DND-41 (cell line): ENCODE data around the gene TBC1D7.

Source experiments
- ATAC-seq: fragments of 200-7000 bp; cut with Tn5 transposase; 3 replicates; pipeline ENCODE4 v1.9.1; 2021; ENCODE audit warnings: low read depth; ENCODE audit not compliant: insufficient read depth
- DNase-seq: peaks from one replicate; pipeline ENCODE4 v3.0.0-alpha.2; 2020
- H2AFZ ChIP-seq: 2 replicates; pipeline ENCODE4 v1.6.0; 2012; ENCODE audit warnings: low read depth, low read length
- H3K27ac ChIP-seq: 2 replicates; pipeline ENCODE4 v1.5.1; 2012; ENCODE audit warnings: low read length, inconsistent platforms
- H3K27me3 ChIP-seq: fragments of 200-600 bp; sonication (generic); 2 replicates; pipeline ENCODE4 v1.6.0; 2012; ENCODE audit warnings: low read length, mild to moderate bottlenecking, inconsistent platforms; ENCODE audit not compliant: insufficient read depth, poor library complexity
- H3K36me3 ChIP-seq: 2 replicates; pipeline ENCODE4 v1.5.1; 2012; ENCODE audit warnings: low read length, inconsistent platforms; ENCODE audit not compliant: insufficient read depth
- H3K4me1 ChIP-seq: 2 replicates; pipeline ENCODE4 v1.5.1; 2012; ENCODE audit warnings: mild to moderate bottlenecking, low read length; ENCODE audit not compliant: insufficient read depth
- H3K4me2 ChIP-seq: 2 replicates; pipeline ENCODE4 v1.6.0; 2012; ENCODE audit warnings: mild to moderate bottlenecking, moderate library complexity, low read length, inconsistent platforms; ENCODE audit not compliant: insufficient read depth
- H3K4me3 ChIP-seq, 2 experiments: fragments of 200-600 bp in 1 of 2; shearing (Covaris generic) in 1 of 2; 2 replicates each; pipeline ENCODE4 v1.5.1; 2012 to 2016; ENCODE audit warnings: inconsistent platforms in 2 of 2, low read length in 2 of 2, mild to moderate bottlenecking in 2 of 2, low read depth in 1 of 2, moderate library complexity in 1 of 2
- H3K79me2 ChIP-seq: 2 replicates; pipeline ENCODE4 v1.6.0; 2012; ENCODE audit warnings: low read length, inconsistent platforms; ENCODE audit not compliant: insufficient read depth
- H3K9ac ChIP-seq: 2 replicates; pipeline ENCODE4 v1.6.0; 2012; ENCODE audit warnings: low read depth, mild to moderate bottlenecking, inconsistent platforms, low read length, moderate library complexity
- H3K9me3 ChIP-seq: 2 replicates; pipeline ENCODE4 v1.5.1; 2012; ENCODE audit warnings: low read length, moderate library complexity, mild to moderate bottlenecking, inconsistent platforms; ENCODE audit not compliant: insufficient read depth, severe bottlenecking
- H4K20me1 ChIP-seq: 2 replicates; pipeline ENCODE4 v1.6.0; 2012; ENCODE audit warnings: low read length; ENCODE audit not compliant: insufficient read depth
- EZH2 ChIP-seq: IDR thresholded peaks from 3 replicates; pipeline ENCODE4 v1.6.1; 2012; ENCODE audit warnings: borderline replicate concordance, low read depth, mild to moderate bottlenecking, moderate library complexity, low read length, inconsistent platforms; ENCODE audit not compliant: severe bottlenecking
- TF ChIP-seq, protein P1 (sequence below): IDR thresholded peaks from 2 replicates; pipeline ENCODE4 v1.5.1; 2012; ENCODE audit warnings: borderline replicate concordance, low read length, moderate library complexity, mild to moderate bottlenecking; ENCODE audit not compliant: poor library complexity, severe bottlenecking; ENCODE audit errors: extremely low read depth

Gene TBC1D7

DNA sequence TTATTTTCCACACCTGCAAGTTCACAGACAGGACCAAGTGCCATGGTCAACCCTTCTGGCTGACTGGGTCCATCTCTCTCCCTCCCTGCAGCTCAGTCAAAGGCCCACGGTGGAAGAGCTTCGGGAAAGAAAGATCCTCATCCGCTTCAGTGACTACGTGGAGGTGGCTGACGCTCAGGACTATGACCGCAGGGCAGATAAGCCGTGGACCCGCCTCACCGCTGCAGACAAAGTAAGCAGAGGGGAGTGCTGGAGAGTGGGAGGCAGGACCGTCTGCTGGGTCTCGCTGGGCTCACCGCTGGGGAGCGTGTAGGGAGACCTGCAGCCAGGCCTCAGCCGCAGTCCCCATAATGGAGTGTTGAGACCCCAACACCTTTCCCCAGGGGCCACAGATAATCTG, 45.0 kb downstream of the TBC1D7 start:
- Histone ChIP-seq H3K36me3 (no peaks in the 10 kb centered on the region; the same call in 1 of the 2 replicates), H3K27me3 (no peaks in the 10 kb centered on the region), H3K4me3 (no peak overlapping the region), H3K27ac (no peak overlapping the region), H3K9me3 (peaks cover 9% of the 10 kb centered on the region), H2AFZ (no peak overlapping the region), H4K20me1 (no peaks in the 10 kb centered on the region), H3K4me2 (no peak overlapping the region), H3K4me1 (no peaks in the 10 kb centered on the region), H3K9ac (no peak overlapping the region), H3K79me2 (no peaks in the 10 kb centered on the region)
- no peak for TF ChIP-seq EZH2
- TF ChIP-seq, protein P1, sequence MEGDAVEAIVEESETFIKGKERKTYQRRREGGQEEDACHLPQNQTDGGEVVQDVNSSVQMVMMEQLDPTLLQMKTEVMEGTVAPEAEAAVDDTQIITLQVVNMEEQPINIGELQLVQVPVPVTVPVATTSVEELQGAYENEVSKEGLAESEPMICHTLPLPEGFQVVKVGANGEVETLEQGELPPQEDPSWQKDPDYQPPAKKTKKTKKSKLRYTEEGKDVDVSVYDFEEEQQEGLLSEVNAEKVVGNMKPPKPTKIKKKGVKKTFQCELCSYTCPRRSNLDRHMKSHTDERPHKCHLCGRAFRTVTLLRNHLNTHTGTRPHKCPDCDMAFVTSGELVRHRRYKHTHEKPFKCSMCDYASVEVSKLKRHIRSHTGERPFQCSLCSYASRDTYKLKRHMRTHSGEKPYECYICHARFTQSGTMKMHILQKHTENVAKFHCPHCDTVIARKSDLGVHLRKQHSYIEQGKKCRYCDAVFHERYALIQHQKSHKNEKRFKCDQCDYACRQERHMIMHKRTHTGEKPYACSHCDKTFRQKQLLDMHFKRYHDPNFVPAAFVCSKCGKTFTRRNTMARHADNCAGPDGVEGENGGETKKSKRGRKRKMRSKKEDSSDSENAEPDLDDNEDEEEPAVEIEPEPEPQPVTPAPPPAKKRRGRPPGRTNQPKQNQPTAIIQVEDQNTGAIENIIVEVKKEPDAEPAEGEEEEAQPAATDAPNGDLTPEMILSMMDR, result no peak
- DNase-seq (no peak), ATAC-seq (no peak)

DNA sequence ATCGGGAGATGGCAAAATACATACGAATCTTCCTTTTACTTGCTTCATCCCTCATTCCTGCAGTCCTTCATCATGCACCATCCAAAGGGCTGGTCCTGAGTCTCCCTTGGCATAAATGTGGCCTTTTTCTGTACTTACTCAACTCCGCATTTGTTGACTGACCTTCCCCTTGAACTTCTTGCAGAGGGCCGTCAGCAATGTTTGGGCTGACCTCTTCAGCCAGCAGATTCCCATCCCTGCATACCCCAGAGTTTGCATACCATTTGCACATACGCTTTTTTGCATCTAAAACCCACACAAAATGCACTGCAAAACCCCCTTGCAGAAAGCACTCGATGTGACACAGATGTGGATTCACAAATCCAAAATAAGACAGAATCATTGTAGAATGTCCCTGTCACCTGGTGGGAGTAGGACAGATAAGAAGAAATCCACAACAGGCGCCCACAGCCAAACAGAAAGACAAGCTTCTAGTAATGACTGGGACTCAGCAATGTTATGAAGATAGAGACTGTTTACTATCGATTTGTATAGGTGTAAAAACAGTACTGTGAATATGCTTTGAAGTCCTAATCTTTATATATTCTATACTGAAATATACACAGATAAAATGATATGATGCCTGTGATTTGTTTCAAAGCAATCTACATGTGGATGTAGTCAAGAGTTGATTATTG, 45.8 kb downstream of the TBC1D7 start:
- ATAC-seq (no peak), DNase-seq (no peak)
- no peaks in the 10 kb centered on the region for H3K27me3 ChIP-seq
- H3K4me1 ChIP-seq, result no peaks in the 10 kb centered on the region
- H2AFZ ChIP-seq, result no peak overlapping the region
- TF ChIP-seq, protein P1, result no peak
- no peak for TF ChIP-seq EZH2
- no peaks in the 10 kb centered on the region for H3K79me2 ChIP-seq
- no peak overlapping the region for H3K9ac ChIP-seq
- peaks cover 3% of the 10 kb centered on the region for H3K9me3 ChIP-seq
- no peak overlapping the region for H3K27ac ChIP-seq
- H3K4me3 ChIP-seq, result no peak overlapping the region
- no peaks in the 10 kb centered on the region; the same call in 1 of the 2 replicates for H3K36me3 ChIP-seq
- H3K4me2 ChIP-seq, result no peak overlapping the region
- no peaks in the 10 kb centered on the region for H4K20me1 ChIP-seq

DNA sequence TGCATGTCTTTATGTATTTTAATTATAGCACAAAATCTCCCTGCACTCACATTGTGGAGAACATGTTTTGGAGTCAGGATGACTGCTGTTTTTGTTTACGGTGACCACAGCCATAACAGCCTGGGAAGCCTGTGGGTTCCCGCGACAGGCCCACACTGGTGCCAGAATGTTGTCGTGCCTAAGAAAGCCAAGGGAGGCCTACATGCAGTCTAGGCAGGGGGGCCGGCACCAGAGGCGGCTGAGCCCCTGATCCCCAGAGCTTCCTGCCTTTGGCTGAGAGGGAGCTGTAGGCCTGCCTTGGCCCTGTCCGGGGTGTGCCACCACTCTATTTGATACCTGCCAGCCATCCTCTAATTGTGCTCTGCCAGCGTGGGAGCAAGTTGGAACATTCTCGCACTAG, 46.7 kb downstream of the TBC1D7 start:
- TF ChIP-seq, protein P1, result no peak
- Histone ChIP-seq H2AFZ (no peak overlapping the region), H3K4me2 (no peak overlapping the region), H3K27me3 (no peaks in the 10 kb centered on the region), H4K20me1 (no peaks in the 10 kb centered on the region), H3K4me3 (no peak overlapping the region), H3K27ac (no peak overlapping the region), H3K79me2 (no peaks in the 10 kb centered on the region), H3K4me1 (no peaks in the 10 kb centered on the region), H3K9ac (no peak overlapping the region), H3K9me3 (no peaks in the 10 kb centered on the region), H3K36me3 (no peaks in the 10 kb centered on the region)
- ATAC-seq, result no peak
- DNase-seq, result no peak

DNA sequence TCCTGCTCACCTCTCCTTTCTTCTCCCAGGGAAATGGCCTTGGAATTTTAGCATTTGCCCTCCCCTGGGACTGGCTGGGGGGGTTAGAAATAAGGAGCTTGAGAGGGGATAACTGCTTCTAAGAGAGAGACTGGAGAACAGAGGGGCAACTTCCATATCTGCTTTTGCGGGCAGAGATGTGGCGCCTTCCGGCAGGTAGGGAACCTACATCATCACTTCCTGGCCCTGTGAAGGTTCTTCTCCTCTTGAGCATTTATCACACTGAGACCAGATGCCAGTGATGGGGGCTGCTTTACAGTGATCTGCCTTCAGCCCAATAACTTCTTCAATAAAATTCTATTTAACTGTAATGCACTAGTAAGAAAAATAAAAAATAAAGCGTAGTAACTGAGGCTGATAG, 48.1 kb downstream of the TBC1D7 start:
- no peak for TF ChIP-seq EZH2
- TF ChIP-seq, protein P1, result no peak
- Histone ChIP-seq H3K9me3 (no peaks in the 10 kb centered on the region), H2AFZ (no peak overlapping the region), H3K4me1 (no peaks in the 10 kb centered on the region), H3K36me3 (no peaks in the 10 kb centered on the region), H3K79me2 (no peaks in the 10 kb centered on the region), H3K9ac (no peak overlapping the region), H4K20me1 (no peaks in the 10 kb centered on the region), H3K27me3 (no peaks in the 10 kb centered on the region), H3K27ac (no peak overlapping the region), H3K4me3 (no peak overlapping the region), H3K4me2 (no peak overlapping the region)
- ATAC-seq, result no peak
- DNase-seq, result no peak
